Lower lobe of right lung (tissue), 2 donors: Measurements from ENCODE around the gene FNTB. TPM values are rescaled to one million over a fixed set of nuclear protein-coding genes. Genes with fewer than 3 reads are reported as not detected.

Experiments
- ATAC-seq, 2 donors: fragments of 200-7000 bp; cut with Tn5 transposase; one replicate each; pipeline ENCODE4 v1.9.1; 2020 to 2022; ENCODE audit warnings: mild to moderate bottlenecking in 2 of 2, moderate library complexity in 2 of 2
- DNase-seq: peaks from one replicate; pipeline ENCODE4 v3.0.0-alpha.2; 2020
- H3K27ac ChIP-seq: fragments of 200-600 bp; one replicate; pipeline ENCODE4 v1.8.0; 2022
- H3K27me3 ChIP-seq: fragments of 200-600 bp; one replicate; pipeline ENCODE4 v1.8.0; 2022; ENCODE audit warnings: low read depth
- H3K36me3 ChIP-seq: fragments of 200-600 bp; one replicate; pipeline ENCODE4 v1.8.0; 2022; ENCODE audit warnings: mild to moderate bottlenecking
- H3K4me1 ChIP-seq: fragments of 200-600 bp; one replicate; pipeline ENCODE4 v1.8.0; 2022
- H3K4me3 ChIP-seq: fragments of 200-600 bp; one replicate; pipeline ENCODE4 v1.8.0; 2022; ENCODE audit warnings: mild to moderate bottlenecking
- H3K9me3 ChIP-seq: fragments of 200-600 bp; one replicate; pipeline ENCODE4 v1.8.0; 2022
- CTCF ChIP-seq: fragments of 200-600 bp; IDR thresholded peaks from one replicate; pipeline ENCODE4 v1.8.0; 2022; ENCODE audit warnings: antibody characterized with exemption, mild to moderate bottlenecking
- intact Hi-C: fragments of 100-400 bp; cut with DNase I; formaldehyde crosslinking; loops from one replicate; pipeline ENCODE4 v1.11.0; 2022
- total RNA-seq: library from RNA; stranded (reverse); fragmentation: NEBNext Ultra II Directional; extraction: Animal tissue kit (Norgen Biotek cat#: 25700); gene quantifications from one replicate; pipeline ENCODE4 v1.2.1, GENCODE V29; 2021
- donor health status: DM: no; HTN: yes; CAD: no; lungs with severe emphysema.

FNTB gene
- total RNA-seq, 1 donor from 2014 or later, result 14.0 TPM

DNA sequence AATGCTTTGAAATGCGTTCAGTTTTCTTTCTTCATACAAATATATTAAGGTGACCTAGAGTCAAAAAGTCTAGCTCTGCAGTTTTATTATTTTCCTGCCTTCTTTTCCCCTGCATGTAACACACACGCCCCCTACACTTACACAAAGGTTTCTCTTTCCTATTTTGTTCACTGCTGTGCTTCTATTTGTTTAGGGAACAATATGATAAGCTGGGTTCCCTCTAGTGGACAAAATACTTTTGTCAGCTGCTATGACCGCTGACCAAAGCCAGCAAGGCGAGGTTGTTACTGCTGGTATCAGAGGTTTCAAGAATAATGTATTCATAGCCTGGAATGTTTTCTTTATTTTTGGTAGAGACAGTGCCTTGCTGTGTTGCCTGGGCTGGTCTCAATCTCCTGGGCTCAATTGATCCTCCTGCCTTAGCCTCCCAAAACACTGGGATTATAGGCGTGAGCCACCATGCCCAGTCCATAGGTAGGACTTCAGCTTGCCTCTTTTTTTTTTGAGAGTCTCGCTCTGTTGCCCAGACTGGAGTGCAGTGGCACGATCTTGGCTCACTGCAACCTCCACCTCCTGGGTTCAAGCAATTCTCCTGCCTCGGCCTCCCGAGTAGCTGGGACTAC is 33.4 kb downstream of the FNTB start:
- TF ChIP-seq CTCF, result peak; percentile 69
- intact Hi-C loops, result no loop called here
- H3K27me3 ChIP-seq, result no peaks in the 10 kb centered on the region

DNA sequence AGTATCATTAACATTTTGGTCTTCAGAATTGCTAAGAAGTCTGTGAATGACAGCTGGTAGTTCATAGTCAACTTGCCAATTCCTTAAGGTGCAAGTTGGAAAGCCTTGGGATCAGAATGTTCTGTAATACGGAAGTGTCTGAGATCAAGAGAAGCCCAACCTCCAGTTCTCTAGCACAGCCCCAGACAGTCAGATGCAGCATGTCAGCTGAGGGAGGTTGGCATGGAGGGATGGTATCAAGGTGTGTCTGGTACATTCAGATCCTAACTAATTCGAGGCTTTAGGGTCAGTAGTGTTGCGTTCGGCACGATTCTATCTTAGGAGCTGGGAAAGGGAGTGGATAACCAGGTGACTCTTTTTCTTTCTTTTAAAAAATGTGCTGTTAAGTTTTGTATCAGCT is 38.3 kb downstream of the FNTB start:
- intact Hi-C loops, result no loop called here
- no peak for DNase-seq
- no peak for TF ChIP-seq CTCF
- no peak overlapping the region for H3K27ac ChIP-seq
- H3K4me1 ChIP-seq, result peaks cover 3% of the 10 kb centered on the region
- no peak for ATAC-seq
- H3K9me3 ChIP-seq, result no peaks in the 10 kb centered on the region
- H3K36me3 ChIP-seq, result peaks cover 29% of the 10 kb centered on the region
- H3K4me3 ChIP-seq, result no peak overlapping the region
- H3K27me3 ChIP-seq, result no peaks in the 10 kb centered on the region

More for the DNA sequence above, 33.4 kb downstream of the FNTB start:
- DNase-seq (no peak), ATAC-seq (peak; percentile 76 to 90)
- H3K4me1 ChIP-seq, result peaks cover 9% of the 10 kb centered on the region
- no peak overlapping the region for H3K4me3 ChIP-seq
- H3K36me3 ChIP-seq, result peaks cover 15% of the 10 kb centered on the region
- no peak overlapping the region for H3K27ac ChIP-seq
- no peaks in the 10 kb centered on the region for H3K9me3 ChIP-seq

GRCh38 chr14:65025818-65026217 is 39.1 kb downstream of the FNTB start:
- no peak overlapping the region for H3K27ac ChIP-seq
- no peaks in the 10 kb centered on the region for H3K9me3 ChIP-seq

GRCh38 chr14:65026526-65026925 is 39.8 kb downstream of the FNTB start:
- ATAC-seq (no peak), DNase-seq (no peak)
- H3K4me3 ChIP-seq, result no peak overlapping the region
- no peak overlapping the region for H3K27ac ChIP-seq
- TF ChIP-seq CTCF, result no peak
- H3K4me1 ChIP-seq, result no peaks in the 10 kb centered on the region
- intact Hi-C loops, result no loop called here
- H3K27me3 ChIP-seq, result no peaks in the 10 kb centered on the region
- peaks cover 36% of the 10 kb centered on the region for H3K36me3 ChIP-seq
- H3K9me3 ChIP-seq, result no peaks in the 10 kb centered on the region

More at GRCh38 chr14:65025818-65026217, 39.1 kb downstream of the FNTB start:
- Histone ChIP-seq H3K4me3 (no peak overlapping the region), H3K27me3 (no peaks in the 10 kb centered on the region), H3K36me3 (peaks cover 36% of the 10 kb centered on the region), H3K4me1 (no peaks in the 10 kb centered on the region)
- intact Hi-C loops, result no loop called here
- no peak for TF ChIP-seq CTCF
- DNase-seq (no peak), ATAC-seq (no peak)

GRCh38 chr14:65027127-65027799 is 40.6 kb downstream of the FNTB start:
- Histone ChIP-seq H3K4me3 (no peak overlapping the region), H3K4me1 (no peaks in the 10 kb centered on the region), H3K9me3 (no peaks in the 10 kb centered on the region), H3K27me3 (no peaks in the 10 kb centered on the region), H3K27ac (no peak overlapping the region), H3K36me3 (peaks cover 39% of the 10 kb centered on the region)
- DNase-seq (no peak), ATAC-seq (no peak)
- intact Hi-C loops, result no loop called here
- TF ChIP-seq CTCF, result no peak
